Esophagus muscularis mucosa (tissue), 4 donors: ENCODE measurements around the gene GLRX5.

Source experiments
- CTCF ChIP-seq, 3 experiments: fragments of 200-600 bp in 2 of 3; fragments of 450-650 bp in 1 of 3; sonication (generic) in 2 of 3; IDR thresholded peaks; one replicate each; pipeline ENCODE4 v1.5.1; 2017 to 2019; ENCODE audit warnings: antibody characterized with exemption in 3 of 3, mild to moderate bottlenecking in 2 of 3, moderate library complexity in 1 of 3
- EP300 ChIP-seq: sonication (generic); formaldehyde crosslinking; IDR thresholded peaks from one replicate; pipeline ENCODE4 v1.6.1; 2017; ENCODE audit warnings: antibody characterized with exemption
- POLR2A ChIP-seq: fragments of 450-650 bp; IDR thresholded peaks from one replicate; pipeline ENCODE4 v1.6.1; 2017; ENCODE audit warnings: antibody characterized with exemption, moderate library complexity, mild to moderate bottlenecking, low read depth
- POLR2AphosphoS5 ChIP-seq, 2 donors: sonication (generic); formaldehyde crosslinking; IDR thresholded peaks; one replicate each; pipeline ENCODE4 v1.6.1; 2017; ENCODE audit warnings: antibody characterized with exemption in 2 of 2

DNA sequence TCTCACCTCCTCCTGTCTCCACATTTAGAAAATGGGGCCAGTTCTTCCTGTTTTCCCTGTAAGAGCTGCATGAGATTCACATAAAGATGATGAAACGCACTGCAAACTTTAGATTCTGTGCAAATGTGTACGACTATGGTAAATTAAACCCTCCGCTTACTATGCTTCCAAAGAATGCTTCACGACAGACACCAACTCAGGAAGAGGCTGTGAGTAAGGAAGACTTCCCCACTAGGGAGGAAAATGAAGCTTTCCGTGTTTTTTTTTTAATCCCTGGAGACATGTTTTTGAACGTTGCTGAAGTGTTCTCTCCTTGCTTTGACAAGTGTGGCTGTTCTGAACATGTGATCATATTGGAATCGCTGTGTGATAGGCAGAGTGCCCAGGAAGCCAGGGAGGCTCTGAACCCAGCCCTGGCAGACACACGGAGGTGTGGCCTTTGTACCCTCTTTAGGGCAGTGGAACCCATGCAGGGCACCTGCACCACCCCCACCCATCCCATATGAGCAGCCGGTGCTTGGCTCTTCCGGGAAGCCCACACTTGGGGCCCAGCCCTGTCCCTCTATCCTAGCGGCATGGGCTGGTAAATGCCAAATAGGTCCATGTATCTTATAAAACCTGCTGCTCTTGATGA, 10.9 kb upstream of the GLRX5 start:
- TF ChIP-seq POLR2A (no peak), CTCF (IDR thresholded peaks at IDR 0.05) (no peak), POLR2AphosphoS5 (IDR thresholded peaks at IDR 0.05) (no peak), EP300 (no peak)
